Ishikawa (cell line): Measurements from ENCODE around the gene COIL.

Source experiments
- CEBPB ChIP-seq: IDR thresholded peaks from 2 replicates; pipeline ENCODE4 v1.6.1; 2012
- CREB1 ChIP-seq: IDR thresholded peaks from 2 replicates; pipeline ENCODE4 v1.6.1; 2012; ENCODE audit warnings: low read depth
- EGR1 ChIP-seq: IDR thresholded peaks from 2 replicates; pipeline ENCODE4 v1.6.1; 2012
- EP300 ChIP-seq: IDR thresholded peaks from 2 replicates; pipeline ENCODE4 v1.6.1; 2012; ENCODE audit warnings: borderline replicate concordance
- FOXM1 ChIP-seq: IDR thresholded peaks from 2 replicates; pipeline ENCODE4 v1.6.1; 2012; ENCODE audit warnings: low read depth, borderline replicate concordance
- NFIC ChIP-seq: IDR thresholded peaks from 2 replicates; pipeline ENCODE4 v1.6.1; 2012
- RAD21 ChIP-seq: IDR thresholded peaks from 2 replicates; pipeline ENCODE4 v1.6.1; 2012; ENCODE audit warnings: low read depth
- REST ChIP-seq: IDR thresholded peaks from 2 replicates; pipeline ENCODE4 v1.6.1; 2012; ENCODE audit warnings: low read depth, mild to moderate bottlenecking
- TAF1 ChIP-seq: IDR thresholded peaks from 2 replicates; pipeline ENCODE4 v1.6.1; 2012; ENCODE audit warnings: low read depth, mild to moderate bottlenecking
- TCF12 ChIP-seq: IDR thresholded peaks from 2 replicates; pipeline ENCODE4 v1.6.1; 2012; ENCODE audit warnings: low read depth
- TEAD4 ChIP-seq: IDR thresholded peaks from 2 replicates; pipeline ENCODE4 v1.6.1; 2012
- USF1 ChIP-seq: IDR thresholded peaks from 2 replicates; pipeline ENCODE4 v1.6.1; 2012
- YY1 ChIP-seq: IDR thresholded peaks from 2 replicates; pipeline ENCODE4 v1.6.1; 2012; ENCODE audit warnings: low read depth
- ZBTB7A ChIP-seq: IDR thresholded peaks from 2 replicates; pipeline ENCODE4 v1.6.1; 2012; ENCODE audit warnings: low read depth
- TF ChIP-seq, protein P1 (sequence below): IDR thresholded peaks from 2 replicates; pipeline ENCODE4 v1.6.1; 2012

The COIL gene

DNA sequence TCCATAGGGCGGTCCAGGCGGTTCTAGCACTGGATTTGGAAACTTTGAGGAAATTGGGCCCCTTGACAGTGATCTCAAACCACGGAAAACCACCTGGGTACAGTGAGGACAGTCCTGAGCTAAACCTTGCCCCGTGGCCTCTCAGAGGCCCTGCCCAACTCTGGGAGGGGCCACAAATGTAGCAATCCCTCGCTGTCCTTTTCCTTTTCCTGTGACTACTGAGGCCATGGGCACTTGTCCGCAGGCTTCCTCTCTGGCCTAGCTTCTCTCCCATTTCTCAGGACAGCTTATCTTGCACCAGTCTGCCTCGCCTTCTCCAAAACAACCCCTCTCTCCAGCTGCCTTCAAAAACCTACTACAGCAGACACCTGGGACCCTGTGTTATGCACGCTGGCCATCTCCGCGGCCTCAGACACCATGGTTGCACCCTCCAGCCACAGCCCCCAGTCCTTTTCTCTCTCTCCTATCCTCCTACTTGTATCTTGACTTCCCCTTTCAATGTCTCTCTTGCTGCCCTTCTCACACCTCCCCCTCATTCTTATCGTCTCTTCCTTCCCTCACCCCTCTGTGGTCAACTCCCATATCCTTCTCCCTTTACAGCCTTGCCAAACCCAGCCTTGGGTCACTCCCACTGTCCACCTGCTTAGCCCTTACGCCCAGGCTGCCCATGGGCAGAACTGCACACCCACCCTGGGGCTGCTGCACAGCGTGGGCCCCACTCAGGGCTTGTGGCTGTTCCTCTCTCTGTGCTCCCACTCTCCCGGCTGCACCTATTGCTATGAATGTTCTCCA lies 24.7 kb upstream of the COIL start:
- no peak for TF ChIP-seq ZBTB7A
- TF ChIP-seq CREB1 = no peak
- no peak for TF ChIP-seq TCF12
- no peak for TF ChIP-seq YY1
- TF ChIP-seq EP300 = no peak
- no peak for TF ChIP-seq NFIC
- no peak for TF ChIP-seq REST
- no peak for TF ChIP-seq USF1
- TF ChIP-seq EGR1 = no peak
- no peak for TF ChIP-seq TAF1
- TF ChIP-seq RAD21 = no peak
- TF ChIP-seq CEBPB = no peak
- no peak for TF ChIP-seq FOXM1

DNA sequence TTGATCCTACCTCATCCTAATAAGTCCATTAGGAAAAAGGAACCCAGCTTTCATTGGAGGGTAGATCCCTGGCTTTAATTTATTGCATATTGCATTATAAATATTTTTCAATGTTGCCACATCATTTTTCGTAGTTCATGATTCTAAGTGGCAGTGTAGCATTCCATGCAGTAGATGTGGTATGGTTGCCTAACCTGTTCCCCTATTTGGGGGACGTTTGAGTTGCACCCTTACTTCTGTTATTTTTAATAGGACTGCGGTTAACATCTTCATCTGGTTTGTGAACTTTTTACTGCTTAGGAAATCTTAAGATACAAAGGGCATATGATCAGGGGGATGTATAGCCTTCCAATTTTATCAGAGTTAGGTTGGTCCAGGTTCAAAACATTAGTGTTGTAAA lies 22.5 kb upstream of the COIL start:
- TF ChIP-seq, protein P1, sequence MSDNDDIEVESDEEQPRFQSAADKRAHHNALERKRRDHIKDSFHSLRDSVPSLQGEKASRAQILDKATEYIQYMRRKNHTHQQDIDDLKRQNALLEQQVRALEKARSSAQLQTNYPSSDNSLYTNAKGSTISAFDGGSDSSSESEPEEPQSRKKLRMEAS = no peak
- no peak for TF ChIP-seq EGR1
- TF ChIP-seq TAF1 = no peak
- TF ChIP-seq EP300 = no peak
- TF ChIP-seq FOXM1 = no peak
- TF ChIP-seq CREB1 = no peak
- no peak for TF ChIP-seq CEBPB
- no peak for TF ChIP-seq NFIC
- no peak for TF ChIP-seq RAD21
- TF ChIP-seq REST = no peak
- no peak for TF ChIP-seq YY1

DNA sequence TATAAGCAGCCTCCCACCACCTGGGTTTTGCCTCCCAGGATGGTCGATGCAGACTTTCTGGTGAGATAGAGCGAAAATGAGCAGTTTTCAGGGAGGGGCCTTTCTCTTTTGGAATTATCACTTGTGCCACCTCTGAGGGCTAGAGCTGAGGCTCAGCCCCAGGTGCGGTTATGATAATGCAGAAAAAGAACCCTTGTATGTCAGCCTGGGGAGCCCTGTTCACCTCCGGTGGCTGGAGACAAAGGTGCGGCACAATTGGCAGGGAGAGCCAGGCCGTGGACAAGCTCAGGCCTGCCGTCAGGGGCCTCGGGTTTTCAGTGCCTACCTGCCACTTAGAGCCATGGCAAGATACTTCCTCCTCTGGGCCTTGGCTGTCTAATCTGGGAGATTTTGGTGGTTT lies 21.5 kb upstream of the COIL start:
- TF ChIP-seq TEAD4 (no peak), FOXM1 (no peak), TAF1 (no peak), USF1 (no peak), NFIC (no peak), ZBTB7A (no peak), TCF12 (no peak), RAD21 (no peak), CEBPB (no peak), YY1 (no peak), REST (no peak), EGR1 (no peak), CREB1 (no peak), EP300 (no peak)

GRCh38 chr17:56979091-56979480 lies 18.2 kb upstream of the COIL start:
- TF ChIP-seq CEBPB = no peak
- no peak for TF ChIP-seq YY1
- TF ChIP-seq TEAD4 = no peak
- TF ChIP-seq, protein P1 = no peak
- TF ChIP-seq REST = no peak
- no peak for TF ChIP-seq RAD21
- TF ChIP-seq TCF12 = no peak
- no peak for TF ChIP-seq USF1
- no peak for TF ChIP-seq EP300
